Right lobe of liver (tissue), 6 donors: Measurements from ENCODE around the gene NCKAP5. TPM values are rescaled to one million over a fixed set of nuclear protein-coding genes. Genes with fewer than 3 reads are reported as not detected.

Source experiments
- ATAC-seq, 4 donors: fragments of 200-7000 bp; cut with Tn5 transposase; one replicate each; pipeline ENCODE4 v1.9.1; 2020; ENCODE audit warnings: mild to moderate bottlenecking in 4 of 4, moderate library complexity in 4 of 4
- DNase-seq, 3 donors: peaks; one replicate each; pipeline ENCODE4 v3.0.0-alpha.2; 2020
- H3K27ac ChIP-seq, 3 donors: fragments of 200-600 bp; one replicate each; pipeline ENCODE4 v1.8.0; 2022
- H3K27me3 ChIP-seq, 2 donors: fragments of 200-600 bp; one replicate each; pipeline ENCODE4 v1.8.0; 2022
- H3K36me3 ChIP-seq, 4 donors: fragments of 200-600 bp; sonication (generic) in 1 of 4; one replicate each; pipeline versions ENCODE4 v1.5.1 to v1.8.0; 2017 to 2022; ENCODE audit warnings: control low read depth in 1 of 4
- H3K4me1 ChIP-seq, 4 donors: fragments of 200-600 bp; sonication (generic) in 1 of 4; one replicate each; pipeline versions ENCODE4 v1.5.1 to v1.8.0; 2017 to 2022; ENCODE audit warnings: control low read depth in 1 of 4
- H3K4me3 ChIP-seq, 3 donors: fragments of 200-600 bp; one replicate each; pipeline ENCODE4 v1.8.0; 2022
- H3K9me3 ChIP-seq, 4 donors: fragments of 200-600 bp; sonication (generic) in 1 of 4; one replicate each; pipeline versions ENCODE4 v1.5.1 to v1.8.0; 2017 to 2022; ENCODE audit warnings: control low read depth in 1 of 4
- POLR2A ChIP-seq: fragments of 450-650 bp; IDR thresholded peaks from one replicate; pipeline ENCODE4 v1.6.1; 2017; ENCODE audit warnings: antibody characterized with exemption, mild to moderate bottlenecking
- WGBS: methylation state at CpG from one replicate; pipeline ENCODE4 v1.1.6; 2018; ENCODE audit warnings: low coverage, low lambda C conversion rate; ENCODE audit not compliant: insufficient coverage; ENCODE audit errors: missing lambda C conversion rate; 5-methylcytosine and 5-hydroxymethylcytosine counted together
- intact Hi-C, 2 donors: fragments of 100-400 bp; cut with DNase I; formaldehyde crosslinking; loops; one replicate each; pipeline versions ENCODE4 v1.11.2 to v1.14.1; 2022
- long read RNA-seq: library from polyadenylated mRNA; unstranded; transcript quantifications from one replicate; pipeline ENCODE4 v2.0.0, GENCODE V29; 2019
- total RNA-seq, 6 experiments: library from RNA; depleted of rRNA in 2 of 6; stranded (reverse); fragments of >200 nt in 2 of 6; fragmentation: NEBNext Ultra II Directional in 3 of 6; extraction: Animal tissue kit (Norgen Biotek cat#: 25700) in 3 of 6; gene quantifications; one replicate each; pipeline versions ENCODE4 v1.1.0 to v1.2.4, GENCODE V29; 2016 to 2023
- TF ChIP-seq, protein P1 (sequence below), 4 donors: fragments of 200-600 bp in 3 of 4; fragments of 450-650 bp in 1 of 4; IDR thresholded peaks; one replicate each; pipeline versions ENCODE4 v1.5.1 to v1.8.0; 2016 to 2022; ENCODE audit warnings: antibody characterized with exemption in 4 of 4, mild to moderate bottlenecking in 2 of 4
- donor health status: DM: no; HTN: yes; CAD: no.
- donor health status: DM: no; HTN: no; CAD: no.
- donor health status: DM: no; HTN: no; CAD: no.
- donor health status: DM: no; HTN: yes; CAD: no.
- donor health status: DM: no; HTN: yes; CAD: no.

NCKAP5 gene
- 10 to 100 TPM in 1 of 6 experiments, 1 to 10 TPM in 5; 3.6 to 11.7 (median 6.9) TPM for total RNA-seq
- long read RNA-seq, partial matches to known transcripts, result 0 of 2 reads
- long read RNA-seq, other reads (novel, unspliced or antisense), result 2 of 2 reads

DNA sequence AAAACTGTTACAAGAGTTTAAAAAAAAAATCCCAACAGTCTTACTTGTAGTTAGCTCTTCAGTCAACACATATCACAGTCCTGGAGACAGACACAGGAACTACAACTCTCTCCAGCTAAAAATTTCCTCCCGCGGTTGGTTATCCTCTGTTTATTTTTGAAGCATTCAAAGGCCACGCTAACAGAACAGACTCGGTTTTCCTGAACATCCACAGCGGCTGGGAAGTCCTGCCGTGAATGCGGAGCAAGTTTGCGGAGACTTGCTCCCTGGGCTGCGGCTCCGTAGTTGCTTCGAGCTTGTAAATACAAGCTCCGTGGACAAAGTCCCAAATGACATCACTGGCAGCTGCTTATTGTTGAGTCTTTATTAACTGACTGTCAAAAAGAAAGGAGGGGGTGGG lies at the start of gene NCKAP5:
NCKAP5 (minus strand) TSS at position 292 of the 400 bp plus-strand sequence. CDS start 50,937 bp downstream, outside the sequence.
- TF ChIP-seq POLR2A, result peak; percentile 43
- TF ChIP-seq, protein P1, sequence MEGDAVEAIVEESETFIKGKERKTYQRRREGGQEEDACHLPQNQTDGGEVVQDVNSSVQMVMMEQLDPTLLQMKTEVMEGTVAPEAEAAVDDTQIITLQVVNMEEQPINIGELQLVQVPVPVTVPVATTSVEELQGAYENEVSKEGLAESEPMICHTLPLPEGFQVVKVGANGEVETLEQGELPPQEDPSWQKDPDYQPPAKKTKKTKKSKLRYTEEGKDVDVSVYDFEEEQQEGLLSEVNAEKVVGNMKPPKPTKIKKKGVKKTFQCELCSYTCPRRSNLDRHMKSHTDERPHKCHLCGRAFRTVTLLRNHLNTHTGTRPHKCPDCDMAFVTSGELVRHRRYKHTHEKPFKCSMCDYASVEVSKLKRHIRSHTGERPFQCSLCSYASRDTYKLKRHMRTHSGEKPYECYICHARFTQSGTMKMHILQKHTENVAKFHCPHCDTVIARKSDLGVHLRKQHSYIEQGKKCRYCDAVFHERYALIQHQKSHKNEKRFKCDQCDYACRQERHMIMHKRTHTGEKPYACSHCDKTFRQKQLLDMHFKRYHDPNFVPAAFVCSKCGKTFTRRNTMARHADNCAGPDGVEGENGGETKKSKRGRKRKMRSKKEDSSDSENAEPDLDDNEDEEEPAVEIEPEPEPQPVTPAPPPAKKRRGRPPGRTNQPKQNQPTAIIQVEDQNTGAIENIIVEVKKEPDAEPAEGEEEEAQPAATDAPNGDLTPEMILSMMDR (IDR thresholded peaks at IDR 0.05), result peak in 2 of 4 donors; percentile 6 to 7
- intact Hi-C loops, result no loop called here
- H3K36me3 ChIP-seq, result no peaks in the 10 kb centered on the region
- H3K27me3 ChIP-seq, result no peaks in the 10 kb centered on the region
- peak within 1 kb of the TSS; percentile 72 to 74 (median 74) for H3K27ac ChIP-seq
- H3K9me3 ChIP-seq, result no peaks in the 10 kb centered on the region
- H3K4me3 ChIP-seq, result peak within 1 kb of the TSS; percentile 35 to 54 (median 54)
- DNase-seq (peak; percentile 43 to 62 (median 59)), ATAC-seq (peak; percentile 51 to 68 (median 57))
- H3K4me1 ChIP-seq, result peaks cover 0 to 7% (median 0%) of the 10 kb centered on the region in 4 donors
- WGBS, result 0% methylated on average over 12 of the region's 12 CpGs

DNA sequence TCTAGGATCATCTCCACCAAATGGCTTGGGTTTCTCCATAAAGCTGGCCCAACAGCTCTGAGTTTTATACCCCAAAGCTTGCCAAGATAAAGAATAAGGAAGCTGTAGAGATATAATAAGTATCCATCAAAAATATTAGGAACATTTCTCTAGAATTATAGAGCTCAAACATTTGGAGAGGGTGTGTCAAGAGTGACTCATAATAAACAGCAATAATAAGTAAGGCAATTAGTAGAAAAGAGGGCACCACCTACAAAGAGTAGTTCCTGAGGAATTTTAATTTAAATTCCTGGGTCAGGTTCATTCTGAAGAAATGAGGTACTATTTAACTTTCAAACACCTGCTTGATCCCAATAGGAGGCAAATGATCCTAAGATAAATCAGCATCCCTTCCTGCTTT lies 41.4 kb upstream of the NCKAP5 start:
- Histone ChIP-seq H3K36me3 (no peaks in the 10 kb centered on the region), H3K4me3 (no peak overlapping the region), H3K9me3 (no peaks in the 10 kb centered on the region), H3K4me1 (no peaks in the 10 kb centered on the region), H3K27me3 (no peaks in the 10 kb centered on the region), H3K27ac (no peak overlapping the region)
- TF ChIP-seq POLR2A, result no peak
- TF ChIP-seq, protein P1 (IDR thresholded peaks at IDR 0.05), result no peak
- no peak for DNase-seq
- intact Hi-C loops, result no loop called here
- ATAC-seq, result no peak

DNA sequence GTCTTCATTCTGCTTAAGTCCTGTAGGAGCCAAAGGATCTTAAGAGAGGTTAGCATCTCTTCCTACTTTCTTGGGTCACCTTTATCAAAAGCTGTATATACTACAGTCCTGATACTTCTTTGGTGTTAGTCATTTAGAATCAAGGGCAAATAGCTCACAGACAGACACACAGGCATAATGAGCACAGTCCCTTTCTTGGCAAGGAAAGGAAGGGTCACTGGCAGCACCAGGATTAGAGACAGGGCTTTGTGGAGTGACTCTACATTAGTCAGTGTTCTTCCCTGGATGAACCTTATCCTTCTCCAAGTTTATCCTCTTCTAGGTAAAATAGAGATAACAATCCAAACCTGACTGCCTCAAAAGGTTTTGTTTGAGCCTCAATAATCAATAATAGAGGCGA lies 40.0 kb upstream of the NCKAP5 start:
- WGBS, result 67% methylated on average over 1 of the region's 1 CpG
- intact Hi-C loops, result no loop called here
- no peaks in the 10 kb centered on the region for H3K9me3 ChIP-seq
- TF ChIP-seq, protein P1 (IDR thresholded peaks at IDR 0.05), result no peak
- no peak for TF ChIP-seq POLR2A
- H3K36me3 ChIP-seq, result no peaks in the 10 kb centered on the region
- no peak overlapping the region for H3K4me3 ChIP-seq
- no peaks in the 10 kb centered on the region for H3K27me3 ChIP-seq
- DNase-seq (no peak), ATAC-seq (no peak)
- no peak overlapping the region for H3K27ac ChIP-seq
- H3K4me1 ChIP-seq, result no peaks in the 10 kb centered on the region

DNA sequence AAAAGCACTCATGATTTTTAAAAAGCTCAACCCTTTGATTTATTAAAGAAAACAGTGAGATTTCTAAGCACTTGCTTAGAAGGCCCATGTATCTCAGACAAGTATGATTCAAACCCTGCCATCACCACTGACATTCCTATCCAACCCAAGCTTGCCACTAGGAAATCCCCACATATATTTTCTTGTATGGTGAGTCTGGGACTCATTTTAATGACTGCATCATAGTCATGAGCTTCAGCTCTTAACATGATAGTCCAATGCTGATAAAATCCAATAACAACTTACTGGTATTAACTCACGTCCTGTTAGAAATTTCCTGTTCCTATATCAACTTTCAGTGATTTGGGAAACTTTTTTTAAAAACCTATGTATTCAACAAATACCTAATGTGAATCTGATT lies 39.4 kb upstream of the NCKAP5 start:
- Histone ChIP-seq H3K27ac (no peak overlapping the region), H3K9me3 (no peaks in the 10 kb centered on the region), H3K4me3 (no peak overlapping the region), H3K27me3 (no peaks in the 10 kb centered on the region), H3K4me1 (no peaks in the 10 kb centered on the region), H3K36me3 (no peaks in the 10 kb centered on the region)
- no peak for TF ChIP-seq POLR2A
- TF ChIP-seq, protein P1 (IDR thresholded peaks at IDR 0.05), result no peak
- 60% methylated on average over 1 of the region's 1 CpG for WGBS
- ATAC-seq, result no peak
- no peak for DNase-seq
- intact Hi-C loops, result no loop called here

DNA sequence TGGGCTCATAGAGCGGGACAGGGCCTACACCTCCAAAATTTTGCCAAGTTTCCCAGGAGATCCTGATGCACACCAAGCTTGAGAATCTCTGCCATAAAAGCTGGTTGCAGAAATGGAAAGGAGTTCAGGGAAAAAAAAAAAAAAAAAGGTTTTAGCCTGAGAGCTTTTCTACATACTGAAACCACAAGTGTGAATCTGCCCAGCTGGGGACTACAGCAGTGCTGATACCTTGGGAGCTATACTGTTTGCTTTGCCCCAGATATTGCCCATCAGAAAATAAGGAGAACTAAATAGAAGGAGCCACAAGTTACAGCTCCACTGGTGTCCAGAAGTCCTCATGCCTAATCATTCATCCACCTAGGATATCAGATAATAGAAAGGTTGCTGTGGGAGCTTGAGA lies 38.4 kb upstream of the NCKAP5 start:
- ATAC-seq (no peak), DNase-seq (no peak)
- H3K9me3 ChIP-seq, result no peaks in the 10 kb centered on the region
- no peak overlapping the region for H3K27ac ChIP-seq
- no peak for TF ChIP-seq POLR2A
- TF ChIP-seq, protein P1 (IDR thresholded peaks at IDR 0.05), result no peak
- intact Hi-C loops, result no loop called here
- H3K27me3 ChIP-seq, result no peaks in the 10 kb centered on the region
- peaks cover 0 to under 1% (median 0%) of the 10 kb centered on the region in 4 donors for H3K4me1 ChIP-seq
- WGBS, result 100% methylated on average over 1 of the region's 1 CpG
- no peaks in the 10 kb centered on the region for H3K36me3 ChIP-seq
- H3K4me3 ChIP-seq, result no peak overlapping the region
